Body of pancreas (tissue), 4 donors: ENCODE measurements around the gene CHN2. TPM values are rescaled to one million over a fixed set of nuclear protein-coding genes. Genes with fewer than 3 reads are reported as not detected.

Experiments used
- ATAC-seq: fragments of 150-250 bp; one replicate; pipeline ENCODE4 v1.9.1; 2016
- DNase-seq, 4 donors: peaks; one replicate each; pipeline ENCODE4 v3.0.0-alpha.2; 2019
- H3K27ac ChIP-seq, 4 donors: fragments of 200-600 bp; sonication (generic); 1 replicate in 3 of 4; 2 replicates in 1 of 4; pipeline versions ENCODE4 v1.5.1 to v1.6.1; 2016 to 2019; ENCODE audit warnings: mild to moderate bottlenecking in 1 of 4, mixed read lengths in 1 of 4, moderate library complexity in 1 of 4
- H3K27me3 ChIP-seq, 2 donors: fragments of 200-600 bp; sonication (generic); one replicate each; pipeline ENCODE4 v1.6.0; 2016; ENCODE audit warnings: mild to moderate bottlenecking in 1 of 2
- H3K36me3 ChIP-seq, 2 donors: fragments of 200-600 bp; sonication (generic); replicated peaks in 1 of 2; 2 replicates each; pipeline ENCODE4 v1.5.1; 2016; ENCODE audit warnings: low read depth in 2 of 2; ENCODE audit not compliant: insufficient read depth in 1 of 2
- H3K4me1 ChIP-seq: fragments of 200-600 bp; sonication (generic); one replicate; pipeline ENCODE4 v1.6.0; 2016
- H3K4me3 ChIP-seq, 2 donors: fragments of 200-600 bp; sonication (generic); 1 replicate in 1 of 2; 2 replicates in 1 of 2; pipeline ENCODE4 v1.5.1; 2016 to 2019
- H3K9me3 ChIP-seq, 3 donors: fragments of 200-600 bp; sonication (generic); 1 replicate in 2 of 3; 2 replicates in 1 of 3; pipeline ENCODE4 v1.5.1; 2016
- CTCF ChIP-seq, 7 experiments: fragments of 450-650 bp in 4 of 7; fragments of 200-600 bp in 3 of 7; sonication (generic) in 3 of 7; IDR thresholded peaks; one replicate each; pipeline ENCODE4 v1.5.1; 2016 to 2019; ENCODE audit warnings: antibody characterized with exemption in 7 of 7
- POLR2A ChIP-seq, 3 donors: fragments of 450-650 bp; IDR thresholded peaks; one replicate each; pipeline ENCODE4 v1.6.1; 2016; ENCODE audit warnings: antibody characterized with exemption in 3 of 3, mild to moderate bottlenecking in 2 of 3
- WGBS, 2 donors: methylation state at CpG; one replicate each; pipeline ENCODE4 v1.1.5; 2017; 5-methylcytosine and 5-hydroxymethylcytosine counted together
- intact Hi-C: fragments of 100-400 bp; cut with DNase I; formaldehyde crosslinking; loops from one replicate; pipeline ENCODE4 v1.15.1; 2023
- total RNA-seq, 2 donors: library from RNA; depleted of rRNA; stranded (reverse); fragments of >200 nt; gene quantifications; one replicate each; pipeline ENCODE4 v1.1.0, GENCODE V29; 2016

The CHN2 gene
- total RNA-seq, 2 donors from 2014 or later = 55.7 to 58.6 TPM

- DNase-seq = no peak
- Histone ChIP-seq H3K4me3 (no peak overlapping the region), H3K9me3 (no peaks in the 10 kb centered on the region), H3K36me3 (no peaks in the 10 kb centered on the region), H3K4me1 (peaks cover 47% of the 10 kb centered on the region), H3K27me3 (no peaks in the 10 kb centered on the region), H3K27ac (no peak overlapping the region)
- TF ChIP-seq POLR2A (IDR thresholded peaks at IDR 0.05) = no peak
- TF ChIP-seq CTCF (IDR thresholded peaks at IDR 0.05) = no peak
- no peak for ATAC-seq
- intact Hi-C loops = no loop called here
- WGBS, 2 donors = 88 to 92% methylated on average over 3 of the region's 3 CpGs
Observed at GRCh38 chr7:29372351-29373090, 177.9 kb downstream of the CHN2 start.

GRCh38 chr7:29375641-29376562 is 181.3 kb downstream of the CHN2 start:
- H3K27me3 ChIP-seq = no peaks in the 10 kb centered on the region
- DNase-seq = peak; percentile 67 to 87 (median 78)
- no peak overlapping the region for H3K4me3 ChIP-seq
- WGBS, 2 donors = 25 to 28% methylated on average over 7 of the region's 7 CpGs
- peak overlapping the region; percentile 87 to 89 (median 88) for H3K27ac ChIP-seq
- TF ChIP-seq POLR2A (IDR thresholded peaks at IDR 0.05) (peak in 1 of 3 donors; percentile 44), CTCF (IDR thresholded peaks at IDR 0.05) (no peak)
- ATAC-seq = peak; percentile 93
- H3K9me3 ChIP-seq = no peaks in the 10 kb centered on the region
- peaks cover 46% of the 10 kb centered on the region for H3K4me1 ChIP-seq
- intact Hi-C loops = no loop called here
- H3K36me3 ChIP-seq = no peaks in the 10 kb centered on the region

- DNase-seq = peak in 3 of 4 donors; percentile 33 to 44 (median 39)
Observed at GRCh38 chr7:29377718-29378117, 183.1 kb downstream of the CHN2 start.

GRCh38 chr7:29379551-29379950 is 185.0 kb downstream of the CHN2 start:
- Histone ChIP-seq H3K4me1 (peaks cover 62% of the 10 kb centered on the region), H3K9me3 (no peaks in the 10 kb centered on the region), H3K27ac (no peak overlapping the region), H3K4me3 (no peak overlapping the region), H3K36me3 (no peaks in the 10 kb centered on the region), H3K27me3 (no peaks in the 10 kb centered on the region)
- no peak for TF ChIP-seq POLR2A (IDR thresholded peaks at IDR 0.05)
- no peak for TF ChIP-seq CTCF (IDR thresholded peaks at IDR 0.05)
- WGBS, 2 donors = 93 to 96% methylated on average over 2 of the region's 2 CpGs
- no peak for DNase-seq
- no peak for ATAC-seq
- intact Hi-C loops = no loop called here

More at GRCh38 chr7:29377718-29378117, 183.1 kb downstream of the CHN2 start:
- ATAC-seq = no peak
- peaks cover 55% of the 10 kb centered on the region for H3K4me1 ChIP-seq
- H3K9me3 ChIP-seq = no peaks in the 10 kb centered on the region
- intact Hi-C loops = no loop called here
- H3K4me3 ChIP-seq = no peak overlapping the region
- no peaks in the 10 kb centered on the region for H3K36me3 ChIP-seq
- 20 to 25% methylated on average over 4 of the region's 4 CpGs for WGBS, 2 donors
- no peak for TF ChIP-seq POLR2A (IDR thresholded peaks at IDR 0.05)
- peak in 2 of 7 experiments; percentile 17 to 24 for TF ChIP-seq CTCF (IDR thresholded peaks at IDR 0.05)
- no peaks in the 10 kb centered on the region for H3K27me3 ChIP-seq
- H3K27ac ChIP-seq = peak overlapping the region in 3 of 4 donors; percentile 87 to 88 (median 88)
